SK-N-MC (cell line): ENCODE measurements around the gene TAF11L11.
"Not testable (repeated sequence)": the region's sequence is repeated elsewhere in the genome, so short reads cannot be mapped to it uniquely, and the experiment has no call there.

Experiments
- DNase-seq: peaks from one replicate; pipeline ENCODE4 v3.0.0-alpha.2; 2011; ENCODE audit warnings: low read depth, low spot score
- H3K27ac ChIP-seq: fragments of 200-600 bp; sonication (generic); 2 replicates; pipeline ENCODE4 v1.5.1; 2016; ENCODE audit warnings: mixed run types
- H3K36me3 ChIP-seq: fragments of 200-600 bp; sonication (generic); 2 replicates; pipeline ENCODE4 v1.6.1; 2017; ENCODE audit warnings: antibody characterized with exemption, low read length, mixed read lengths; ENCODE audit not compliant: insufficient read depth
- H3K4me3 ChIP-seq: fragments of 200-600 bp; sonication (generic); 2 replicates; pipeline ENCODE4 v1.5.1; 2016
- H3K9ac ChIP-seq: fragments of 200-600 bp; sonication (generic); 2 replicates; pipeline ENCODE4 v1.8.0; 2017; ENCODE audit warnings: mixed run types, mixed read lengths; ENCODE audit not compliant: insufficient read length
- H3K9me3 ChIP-seq: fragments of 200-600 bp; sonication (generic); 2 replicates; pipeline ENCODE4 v1.6.1; 2017; ENCODE audit warnings: low read depth, mild to moderate bottlenecking, antibody characterized with exemption, low read length, moderate library complexity, mixed read lengths
- EZH2 ChIP-seq: fragments of 200-600 bp; sonication (generic); IDR thresholded peaks from one replicate; pipeline ENCODE4 v1.6.1; 2017; ENCODE audit warnings: antibody characterized with exemption
- FOXP2 ChIP-seq: optimal IDR thresholded peaks from 2 replicates; pipeline ENCODE3; 2011; ENCODE audit warnings: mild to moderate bottlenecking, moderate library complexity; ENCODE audit not compliant: insufficient read depth; ENCODE audit errors: extremely low read length, control extremely low read depth
- POLR2AphosphoS5 ChIP-seq: IDR thresholded peaks from 2 replicates; pipeline ENCODE4 v1.6.1; 2012; ENCODE audit warnings: mild to moderate bottlenecking, low read depth, low read length, borderline replicate concordance

TAF11L11 gene

DNA sequence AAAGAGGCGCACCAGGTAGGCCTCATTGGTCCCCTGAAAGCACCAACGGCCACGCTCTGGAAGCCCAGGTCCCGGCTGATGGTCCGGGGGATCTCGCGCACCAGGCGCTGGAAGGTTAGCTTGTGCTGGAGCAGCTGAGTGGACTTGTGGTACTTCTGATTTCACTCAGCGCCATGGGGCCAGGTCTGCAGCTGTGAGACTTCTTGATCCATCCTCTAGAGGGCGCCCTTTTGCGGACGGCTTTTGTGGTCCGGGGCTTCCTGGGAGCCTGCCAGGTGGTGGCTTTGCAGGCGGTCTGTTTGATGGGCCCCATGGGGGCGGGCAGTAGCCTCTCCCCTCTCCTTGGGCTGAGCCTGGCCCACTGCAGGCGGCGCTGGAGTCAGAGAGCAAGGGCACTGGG lies 16.6 kb downstream of the TAF11L11 start:
- no peaks in the 10 kb centered on the region for H3K36me3 ChIP-seq
- DNase-seq, result no peak
- H3K4me3 ChIP-seq, result no peak overlapping the region
- TF ChIP-seq FOXP2 (no peak), EZH2 (no peak), POLR2AphosphoS5 (no peak)
- H3K9me3 ChIP-seq, result no peaks in the 10 kb centered on the region
- no peak overlapping the region for H3K27ac ChIP-seq
- H3K9ac ChIP-seq, result no peak overlapping the region

- H3K9ac ChIP-seq, result no peak overlapping the region
- H3K9me3 ChIP-seq, result no peaks in the 10 kb centered on the region
- TF ChIP-seq POLR2AphosphoS5 (no peak), EZH2 (no peak), FOXP2 (no peak)
- no peak overlapping the region for H3K27ac ChIP-seq
- H3K4me3 ChIP-seq, result no peak overlapping the region
- DNase-seq, result no peak
- no peaks in the 10 kb centered on the region for H3K36me3 ChIP-seq
Measured at GRCh38 chr5:17625686-17626085, 21.7 kb downstream of the TAF11L11 start.

DNA sequence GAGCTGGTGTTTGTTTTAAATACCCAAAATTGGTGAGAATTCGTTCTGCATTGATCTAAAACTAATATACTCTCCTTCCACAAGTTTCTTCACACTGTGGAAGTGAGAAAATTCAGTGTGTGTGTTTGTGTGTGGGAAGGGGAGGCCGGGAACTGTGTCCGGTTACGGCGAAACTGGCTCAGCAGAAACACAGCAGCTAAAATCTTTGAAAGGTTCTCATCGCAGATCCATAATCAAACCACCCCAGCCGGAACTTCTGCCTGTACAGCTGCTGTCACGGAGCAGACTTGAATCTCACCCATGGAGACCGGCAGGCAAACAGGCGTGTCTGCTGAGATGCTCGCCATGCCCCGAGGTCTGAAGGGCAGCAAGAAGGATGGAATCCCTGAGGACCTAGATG lies 27.8 kb downstream of the TAF11L11 start, which contains the start of gene TAF11L13:
TAF11L13 (plus strand) TSS at position 301 of the 400 bp plus-strand sequence.
- not testable (repeated sequence) for H3K4me3 ChIP-seq, H3K27ac ChIP-seq, DNase-seq, H3K9ac ChIP-seq, H3K9me3 ChIP-seq, H3K36me3 ChIP-seq

DNA sequence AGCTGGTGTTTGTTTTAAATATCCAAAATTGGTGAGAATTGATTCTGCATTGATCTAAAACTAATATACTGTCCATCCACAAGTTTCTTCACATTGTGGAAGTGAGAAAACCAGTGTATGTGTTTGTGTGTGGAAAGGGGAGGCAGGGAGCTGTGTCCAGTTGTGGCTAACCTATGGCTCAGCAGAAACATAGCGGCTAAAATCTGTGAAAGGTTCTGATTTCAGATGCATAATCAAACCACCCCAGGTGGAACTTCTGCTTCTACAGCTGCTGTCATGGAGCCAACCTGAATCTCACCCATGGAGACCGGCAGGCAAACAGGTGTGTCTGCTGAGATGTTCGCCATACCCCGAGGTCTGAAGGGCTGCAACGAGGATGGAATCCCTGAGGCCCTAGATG lies 30.2 kb downstream of the TAF11L11 start, which contains the start of gene TAF11L14:
TAF11L14 (plus strand) TSS at position 301 of the 400 bp plus-strand sequence.
- Histone ChIP-seq H3K36me3 (no peaks in the 10 kb centered on the region), H3K9me3 (no peaks in the 10 kb centered on the region), H3K27ac (no peak within 1 kb of the TSS), H3K4me3 (no peak within 1 kb of the TSS), H3K9ac (no peak within 1 kb of the TSS)
- DNase-seq, result no peak
- TF ChIP-seq EZH2, result no peak
- no peak for TF ChIP-seq POLR2AphosphoS5
- no peak for TF ChIP-seq FOXP2

- DNase-seq, H3K4me3 ChIP-seq, H3K36me3 ChIP-seq, H3K9me3 ChIP-seq, H3K27ac ChIP-seq, H3K9ac ChIP-seq: not testable (repeated sequence)
Measured at GRCh38 chr5:17649232-17649631, 45.2 kb downstream of the TAF11L11 start.

DNA sequence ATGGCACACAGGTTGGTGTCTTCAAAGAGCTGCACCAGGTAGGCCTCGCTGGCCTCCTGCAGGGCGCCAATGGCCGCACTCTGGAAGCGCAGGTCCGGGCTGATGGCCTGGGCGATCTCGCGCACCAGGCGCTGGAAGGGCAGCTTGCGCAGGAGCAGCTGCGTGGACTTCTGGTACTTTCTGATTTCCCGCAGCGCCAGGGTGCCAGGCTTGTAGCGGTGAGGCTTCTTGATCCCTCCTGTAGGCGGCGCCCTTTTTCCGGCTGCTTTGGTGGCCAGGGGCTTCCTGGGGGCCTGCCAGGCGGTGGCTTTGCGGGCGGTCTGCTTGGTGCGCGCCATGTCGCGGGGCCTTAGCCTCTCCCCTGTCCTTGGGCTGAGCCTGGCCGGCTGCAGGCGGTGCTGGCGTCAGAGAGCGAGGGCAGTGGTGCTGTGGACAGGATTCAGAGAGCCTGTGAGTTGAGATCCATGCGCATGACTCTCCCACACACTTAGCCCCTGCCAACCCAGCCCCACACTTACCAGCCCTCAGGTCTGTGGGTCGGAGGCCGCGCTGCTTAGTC lies 51.3 kb downstream of the TAF11L11 start:
- not testable (repeated sequence) for H3K4me3 ChIP-seq, DNase-seq, H3K9ac ChIP-seq, H3K9me3 ChIP-seq, H3K36me3 ChIP-seq, H3K27ac ChIP-seq
